Common myeloid progenitor, CD34-positive (primary cell): ENCODE data around the gene NTNG2.

Experiments used
- CTCF ChIA-PET: fragments of 350-600 bp; sonication (Branson Sonifier 250); formaldehyde crosslinking; loops from one replicate; lab custom pipeline; 2021; ENCODE audit warnings: antibody characterized with exemption; lab: Charles Lee
- POLR2A ChIA-PET: fragments of 350-600 bp; sonication (Branson Sonifier 250); formaldehyde crosslinking; loops from one replicate; lab custom pipeline; 2021; ENCODE audit warnings: antibody characterized with exemption; lab: Charles Lee
- DNase-seq, 3 donors: peaks; one replicate each; pipeline versions ENCODE4 v3.0.0 to v3.0.0-alpha.2; 2013
- H3K27ac ChIP-seq, 2 experiments: 1 replicate in 1 of 2; 2 replicates in 1 of 2; pipeline ENCODE4 v1.7.0; 2013; ENCODE audit warnings: inconsistent platforms in 2 of 2, low read length in 2 of 2, mild to moderate bottlenecking in 2 of 2, low read depth in 1 of 2, moderate library complexity in 1 of 2; ENCODE audit not compliant: severe bottlenecking in 2 of 2, insufficient read depth in 1 of 2, poor library complexity in 1 of 2
- H3K27me3 ChIP-seq, 5 experiments: replicated peaks in 2 of 5; 1 replicate in 3 of 5; 2 replicates in 2 of 5; pipeline versions ENCODE4 v1.6.1 to v1.7.0; 2013; ENCODE audit warnings: low read length in 4 of 5, mild to moderate bottlenecking in 2 of 5, moderate library complexity in 2 of 5, inconsistent platforms in 1 of 5; ENCODE audit not compliant: insufficient read depth in 5 of 5, control insufficient read depth in 4 of 5
- H3K36me3 ChIP-seq, 4 experiments: 1 replicate in 2 of 4; 2 replicates in 2 of 4; pipeline versions ENCODE4 v1.6.1 to v1.7.0; 2013; ENCODE audit warnings: low read length in 3 of 4, control low read depth in 1 of 4, mild to moderate bottlenecking in 1 of 4; ENCODE audit not compliant: control insufficient read depth in 4 of 4, insufficient read depth in 4 of 4
- H3K4me1 ChIP-seq, 4 experiments: 1 replicate in 3 of 4; 2 replicates in 1 of 4; pipeline versions ENCODE4 v1.6.1 to v1.7.1; 2013; ENCODE audit warnings: low read length in 3 of 4, mild to moderate bottlenecking in 3 of 4, control low read depth in 1 of 4, inconsistent platforms in 1 of 4, moderate library complexity in 1 of 4; ENCODE audit not compliant: control insufficient read depth in 4 of 4, insufficient read depth in 4 of 4; ENCODE audit errors: control extremely low read depth in 1 of 4
- H3K4me3 ChIP-seq, 7 experiments: 1 replicate in 4 of 7; 2 replicates in 3 of 7; pipeline versions ENCODE4 v1.5.1 to v1.7.0; 2013; ENCODE audit warnings: mild to moderate bottlenecking in 7 of 7, low read length in 6 of 7, moderate library complexity in 6 of 7, inconsistent platforms in 2 of 7, low read depth in 2 of 7, control low read depth in 1 of 7; ENCODE audit not compliant: insufficient read depth in 4 of 7, control insufficient read depth in 1 of 7; ENCODE audit errors: extremely low read depth in 1 of 7
- H3K9me3 ChIP-seq, 5 experiments: 1 replicate in 4 of 5; 2 replicates in 1 of 5; pipeline versions ENCODE4 v1.6.1 to v1.7.1; 2013; ENCODE audit warnings: low read length in 4 of 5, mild to moderate bottlenecking in 2 of 5, inconsistent platforms in 1 of 5, low read depth in 1 of 5, moderate library complexity in 1 of 5; ENCODE audit not compliant: control insufficient read depth in 4 of 5, insufficient read depth in 2 of 5; ENCODE audit errors: control extremely low read depth in 1 of 5
- whole genome bisulfite sequencing: methylation state at CpG from one replicate; pipeline ENCODE4 v1.1.5; 2013; ENCODE audit not compliant: insufficient coverage; 5-methylcytosine and 5-hydroxymethylcytosine counted together

The NTNG2 gene

GRCh38 chr9:132235894-132236661, 74.2 kb downstream of the NTNG2 start:
- H3K36me3 ChIP-seq = no peaks in the 10 kb centered on the region

DNA sequence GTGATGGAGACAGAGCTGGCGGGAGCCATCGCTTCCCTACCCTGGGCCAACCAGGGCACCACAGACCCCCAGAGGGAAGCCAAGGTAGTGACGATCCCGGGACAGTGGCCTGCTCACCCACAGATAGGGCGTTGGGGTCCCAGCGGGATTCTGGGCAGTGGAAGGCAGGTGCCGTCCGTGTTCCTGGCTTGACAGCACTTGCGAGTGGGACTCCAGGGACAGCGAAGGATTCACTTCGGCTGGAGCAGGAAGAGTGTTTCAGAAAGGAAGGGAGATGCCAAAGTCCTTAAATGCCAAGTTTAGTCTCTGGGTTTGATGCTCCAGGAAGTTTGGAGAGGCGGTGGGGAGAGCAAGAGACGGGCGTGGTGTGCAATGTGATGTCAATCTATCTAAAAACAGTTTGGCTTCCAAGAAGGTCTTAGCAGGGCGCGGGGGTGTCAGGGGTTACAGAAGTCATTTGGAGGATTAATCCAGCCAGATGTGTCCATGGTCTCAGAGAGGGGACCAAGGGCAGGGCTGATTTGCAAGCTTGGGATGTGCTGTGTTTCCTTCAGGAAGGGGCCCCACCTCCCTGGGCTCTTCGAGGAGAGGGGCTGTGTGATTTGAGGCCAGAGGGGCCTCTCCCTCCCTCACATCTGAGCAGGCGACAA, 74.9 kb downstream of the NTNG2 start:
- no peak overlapping the region for H3K27ac ChIP-seq
- CTCF ChIA-PET = interaction anchor here (0.7 to 9.5 kb wide), 19 partner anchors 10 to 479 kb away, joined by 3 to 111 read pairs (median 4); partner anchors contain the start of gene NTNG2
- DNase-seq = no peak
- no peaks in the 10 kb centered on the region for H3K9me3 ChIP-seq
- H3K27me3 ChIP-seq = peaks cover 0 to 16% (median 12%) of the 10 kb centered on the region in 5 experiments
- POLR2A ChIA-PET = no interaction called here
- WGBS = 61% methylated on average over 17 of the region's 18 CpGs
- H3K4me1 ChIP-seq = peaks cover 0 to 21% (median 9%) of the 10 kb centered on the region in 4 experiments
- no peaks in the 10 kb centered on the region for H3K36me3 ChIP-seq
- H3K4me3 ChIP-seq = no peak overlapping the region

More at GRCh38 chr9:132235894-132236661, 74.2 kb downstream of the NTNG2 start:
- ChIA-PET POLR2A (no interaction called here), CTCF (interaction anchor here (0.7 to 9.5 kb wide), 20 partner anchors 9 to 479 kb away, joined by 3 to 111 read pairs (median 5); partner anchors contain the start of gene NTNG2)
- peak; percentile 63 to 85 (median 74) for DNase-seq
- peaks cover 0 to 16% (median 4%) of the 10 kb centered on the region in 4 experiments for H3K4me1 ChIP-seq
- no peak overlapping the region for H3K4me3 ChIP-seq
- H3K9me3 ChIP-seq = no peaks in the 10 kb centered on the region
- H3K27me3 ChIP-seq = peaks cover 0 to 16% (median 12%) of the 10 kb centered on the region in 5 experiments
- 49% methylated on average over 11 of the region's 19 CpGs for WGBS
- no peak overlapping the region for H3K27ac ChIP-seq

- Histone ChIP-seq H3K4me1 (peaks cover 0 to 25% (median 13%) of the 10 kb centered on the region in 4 experiments), H3K27me3 (peaks cover 0 to 16% (median 12%) of the 10 kb centered on the region in 5 experiments)
- POLR2A ChIA-PET = no interaction called here
These were observed 75.6 kb downstream of the NTNG2 start for GRCh38 chr9:132237481-132237880.

DNA sequence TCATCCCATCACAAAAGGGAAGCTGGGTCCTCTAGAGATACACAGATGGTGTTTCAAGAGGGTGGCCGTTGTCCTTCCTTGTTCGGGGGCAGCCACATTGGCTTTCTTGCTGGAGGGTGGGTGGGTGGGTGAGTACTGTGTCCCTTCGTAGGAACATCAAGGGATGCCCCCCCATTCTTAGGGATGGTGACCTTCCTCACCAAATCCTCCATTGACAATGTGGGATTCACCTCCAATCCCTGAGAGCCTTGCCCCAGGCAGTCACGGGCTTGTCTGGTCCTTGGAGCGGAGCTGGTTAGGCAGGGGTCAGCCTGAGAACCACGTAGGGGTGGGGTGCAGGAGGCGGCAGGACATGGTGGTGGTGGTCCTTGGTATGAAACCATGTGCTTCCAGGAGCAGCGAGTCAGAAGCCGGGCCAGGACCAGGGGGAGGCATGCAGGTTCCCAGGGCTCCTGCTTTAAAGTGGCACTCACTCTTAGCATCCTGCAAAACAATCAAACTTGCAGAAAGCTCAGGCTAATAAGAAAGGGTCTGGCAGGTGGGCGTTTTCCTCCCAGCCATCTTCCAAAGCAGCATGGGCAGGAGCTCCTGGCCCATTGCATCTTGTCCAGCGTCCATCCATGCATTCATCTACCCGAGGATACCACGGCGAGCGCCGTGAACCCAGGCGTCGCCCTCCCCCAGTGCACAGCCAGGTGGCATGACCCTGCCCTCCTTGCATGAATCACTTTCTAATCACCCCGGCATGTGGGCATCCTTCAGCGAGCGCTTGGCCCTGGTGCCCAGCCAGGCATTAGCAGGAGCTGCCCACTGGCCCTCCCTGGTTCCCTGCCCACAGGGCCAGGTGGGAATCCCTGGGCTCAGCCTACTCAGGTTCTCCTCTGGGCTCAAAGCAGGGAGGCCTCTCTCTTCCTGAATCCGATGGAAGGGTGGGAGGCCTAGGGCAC, 76.4 kb downstream of the NTNG2 start:
- POLR2A ChIA-PET = no interaction called here
- Histone ChIP-seq H3K4me1 (peaks cover 0 to 33% (median 20%) of the 10 kb centered on the region in 4 experiments), H3K36me3 (no peaks in the 10 kb centered on the region), H3K9me3 (no peaks in the 10 kb centered on the region), H3K27me3 (peaks cover 0 to 21% (median 12%) of the 10 kb centered on the region in 5 experiments), H3K27ac (no peak overlapping the region), H3K4me3 (no peak overlapping the region)
- CTCF ChIA-PET = interaction anchor here (0.9 to 9.5 kb wide), 8 partner anchors 8 to 479 kb away, joined by 3 to 111 read pairs (median 6); partner anchors contain the start of gene NTNG2
- DNase-seq = no peak
- 89% methylated on average over 15 of the region's 22 CpGs for WGBS

More at GRCh38 chr9:132237481-132237880, 75.6 kb downstream of the NTNG2 start:
- no peaks in the 10 kb centered on the region for H3K9me3 ChIP-seq
- WGBS = 70% methylated on average over 7 of the region's 9 CpGs
- H3K4me3 ChIP-seq = no peak overlapping the region
- DNase-seq = no peak
- CTCF ChIA-PET = interaction anchor here (0.9 to 9.5 kb wide), 9 partner anchors 9 to 478 kb away, joined by 3 to 111 read pairs (median 7); partner anchors contain the start of gene NTNG2
- H3K36me3 ChIP-seq = no peaks in the 10 kb centered on the region
- H3K27ac ChIP-seq = no peak overlapping the region

DNA sequence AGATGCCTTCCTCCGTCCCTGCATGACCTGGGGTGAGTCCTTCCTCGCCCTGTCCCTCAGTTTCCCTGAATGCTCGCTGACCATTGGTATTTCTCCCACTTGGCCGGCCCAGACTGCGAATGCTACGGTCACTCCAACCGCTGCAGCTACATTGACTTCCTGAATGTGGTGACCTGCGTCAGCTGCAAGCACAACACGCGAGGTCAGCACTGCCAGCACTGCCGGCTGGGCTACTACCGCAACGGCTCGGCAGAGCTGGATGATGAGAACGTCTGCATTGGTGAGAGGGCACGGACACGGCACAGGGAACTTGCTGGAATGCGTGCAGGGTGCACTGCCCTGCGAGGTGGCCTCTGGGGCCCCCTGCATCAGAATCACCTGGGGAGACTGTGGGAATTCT, 77.1 kb downstream of the NTNG2 start:
- Histone ChIP-seq H3K36me3 (no peaks in the 10 kb centered on the region), H3K4me3 (no peak overlapping the region), H3K9me3 (no peaks in the 10 kb centered on the region), H3K27ac (no peak overlapping the region), H3K27me3 (peaks cover 0 to 23% (median 14%) of the 10 kb centered on the region in 5 experiments), H3K4me1 (peaks cover 0 to 33% (median 21%) of the 10 kb centered on the region in 4 experiments)
- POLR2A ChIA-PET = no interaction called here
- CTCF ChIA-PET = interaction anchor here (1.3 to 9.5 kb wide), 4 partner anchors 9 to 480 kb away, joined by 3 to 111 read pairs (median 6); no protein-coding TSS in a partner anchor
- DNase-seq = no peak
- WGBS = 86% methylated on average over 19 of the region's 19 CpGs

- POLR2A ChIA-PET = interaction anchor here (0.7 kb wide), 1 partner anchor 24 kb away, joined by 3 read pairs; no protein-coding TSS in a partner anchor
- peak in 2 of 3 donors; percentile 27 to 31 for DNase-seq
- no peak overlapping the region for H3K4me3 ChIP-seq
- peaks cover 0 to 33% (median 21%) of the 10 kb centered on the region in 4 experiments for H3K4me1 ChIP-seq
- no peak overlapping the region for H3K27ac ChIP-seq
- H3K9me3 ChIP-seq = no peaks in the 10 kb centered on the region
- no peaks in the 10 kb centered on the region for H3K36me3 ChIP-seq
- peaks cover 0 to 23% (median 14%) of the 10 kb centered on the region in 5 experiments for H3K27me3 ChIP-seq
- CTCF ChIA-PET = interaction anchor here (1.3 to 9.5 kb wide), 5 partner anchors 10 to 480 kb away, joined by 3 to 111 read pairs (median 7); no protein-coding TSS in a partner anchor
- WGBS = 6% methylated on average over 3 of the region's 3 CpGs
These were observed 77.7 kb downstream of the NTNG2 start for GRCh38 chr9:132239518-132239917.
